Activated CD8-positive, alpha-beta memory T cell treated with anti-CD3 and anti-CD28 coated beads, Interleukin-2, amount 50 U/mL, for 4 hours (primary cell): ENCODE measurements around the gene ENG.
"Not testable (repeated sequence)": the region's sequence is repeated elsewhere in the genome, so short reads cannot be mapped to it uniquely, and the experiment has no call there.

ENCODE experiments used
- DNase-seq: peaks from one replicate; pipeline ENCODE4 v3.0.0-alpha.2; 2020

The ENG gene

GRCh38 chr9:127862075-127863011 lies 7.9 kb upstream of the ENG start:
- peak; percentile 41 for DNase-seq

GRCh38 chr9:127860779-127861178 lies 6.3 kb upstream of the ENG start:
- DNase-seq = no peak

GRCh38 chr9:127860260-127860659 lies 5.8 kb upstream of the ENG start:
- DNase-seq = no peak

- no peak for DNase-seq
These were observed 3.6 kb upstream of the ENG start for GRCh38 chr9:127858041-127858512.

GRCh38 chr9:127857278-127857677 lies 2.8 kb upstream of the ENG start:
- DNase-seq = no peak

GRCh38 chr9:127856729-127857116 lies 2.3 kb upstream of the ENG start:
- DNase-seq = no peak

GRCh38 chr9:127856094-127856728 lies 1.8 kb upstream of the ENG start:
- no peak for DNase-seq

- no peak for DNase-seq
These were observed 1.1 kb upstream of the ENG start for GRCh38 chr9:127855522-127855921.

GRCh38 chr9:127854960-127855359 lies 502 bp upstream of the ENG start:
- DNase-seq = no peak

GRCh38 chr9:127853312-127854183 lies 910 bp downstream of the ENG start:
- DNase-seq = no peak

GRCh38 chr9:127852829-127853228 lies 1.6 kb downstream of the ENG start:
- no peak for DNase-seq

GRCh38 chr9:127850286-127850830 lies 4.1 kb downstream of the ENG start:
- no peak for DNase-seq

GRCh38 chr9:127848756-127849504 lies 5.5 kb downstream of the ENG start:
- DNase-seq = no peak

- DNase-seq = no peak
These were observed 6.4 kb downstream of the ENG start for GRCh38 chr9:127847833-127848755.

- DNase-seq = no peak
These were observed 7.3 kb downstream of the ENG start for GRCh38 chr9:127847178-127847510.

GRCh38 chr9:127846443-127847177 lies 7.8 kb downstream of the ENG start:
- no peak for DNase-seq

- DNase-seq = not testable (repeated sequence)
These were observed 8.8 kb downstream of the ENG start for GRCh38 chr9:127845619-127846018.

- DNase-seq = no peak
These were observed 9.6 kb downstream of the ENG start for GRCh38 chr9:127844821-127845359.

GRCh38 chr9:127841087-127841835 lies 13.2 kb downstream of the ENG start:
- no peak for DNase-seq
